UCSD-AML1 (cell line): ENCODE measurements around the gene RTN4.

Experiments
- DNase-seq: peaks from one replicate; lab custom pipeline; 2025; ENCODE audit not compliant: unreplicated experiment; lab: John Stamatoyannopoulos, UW

RTN4 gene

GRCh38 chr2:54975175-54975574 lies 75.1 kb downstream of the RTN4 start:
- no peak for DNase-seq

- no peak for DNase-seq
Observed at GRCh38 chr2:54969940-54970338, 80.3 kb downstream of the RTN4 start.

GRCh38 chr2:54969295-54969939 lies 80.8 kb downstream of the RTN4 start:
- DNase-seq, result no peak

- DNase-seq, result no peak
Observed at GRCh38 chr2:54968561-54969218, 81.6 kb downstream of the RTN4 start.

GRCh38 chr2:54967759-54968365 lies 82.4 kb downstream of the RTN4 start:
- DNase-seq, result no peak

- no peak for DNase-seq
Observed at GRCh38 chr2:54967269-54967668, 83.0 kb downstream of the RTN4 start.

- DNase-seq, result no peak
Observed at GRCh38 chr2:54966837-54967236, 83.4 kb downstream of the RTN4 start.

GRCh38 chr2:54966165-54966832 lies 84.0 kb downstream of the RTN4 start:
- no peak for DNase-seq

GRCh38 chr2:54965425-54965824 lies 84.8 kb downstream of the RTN4 start:
- no peak for DNase-seq

GRCh38 chr2:54964816-54965215 lies 85.4 kb downstream of the RTN4 start:
- no peak for DNase-seq

GRCh38 chr2:54964271-54964670 lies 86.0 kb downstream of the RTN4 start:
- DNase-seq, result no peak

- DNase-seq, result no peak
Observed at GRCh38 chr2:54963476-54963875, 86.8 kb downstream of the RTN4 start.

- DNase-seq, result no peak
Observed at GRCh38 chr2:54962935-54963440, 87.3 kb downstream of the RTN4 start.

GRCh38 chr2:54962511-54962910 lies 87.7 kb downstream of the RTN4 start:
- DNase-seq, result no peak

- DNase-seq, result peak; percentile 20
Observed at GRCh38 chr2:54960164-54960563, 90.1 kb downstream of the RTN4 start.

- peak; percentile 38 for DNase-seq
Observed at GRCh38 chr2:54958717-54959371, 91.4 kb downstream of the RTN4 start.

GRCh38 chr2:54957321-54957999 lies 92.8 kb downstream of the RTN4 start:
- no peak for DNase-seq

- DNase-seq, result no peak
Observed at GRCh38 chr2:54956111-54956627, 94.1 kb downstream of the RTN4 start.

- DNase-seq, result peak; percentile 54
Observed at GRCh38 chr2:54955358-54956110, 94.7 kb downstream of the RTN4 start.
